Muscle layer of colon (tissue), 2 donors: ENCODE results near the gene AK3.

Experiments used
- H3K27ac ChIP-seq: one replicate; pipeline ENCODE4 v1.7.0; 2013; ENCODE audit warnings: low read depth, mild to moderate bottlenecking, low read length, moderate library complexity
- H3K27me3 ChIP-seq, 2 donors: one replicate each; pipeline ENCODE4 v1.7.0; 2013; ENCODE audit warnings: low read length in 2 of 2, mild to moderate bottlenecking in 2 of 2; ENCODE audit not compliant: insufficient read depth in 2 of 2, control insufficient read depth in 1 of 2
- H3K36me3 ChIP-seq: one replicate; pipeline ENCODE4 v1.7.0; 2013; ENCODE audit warnings: mild to moderate bottlenecking, low read length; ENCODE audit not compliant: insufficient read depth
- H3K4me1 ChIP-seq: one replicate; pipeline ENCODE4 v1.7.0; 2013; ENCODE audit warnings: mild to moderate bottlenecking, low read length; ENCODE audit not compliant: insufficient read depth
- H3K4me3 ChIP-seq, 2 donors: one replicate each; pipeline ENCODE4 v1.7.0; 2013; ENCODE audit warnings: low read length in 2 of 2, low read depth in 1 of 2, mild to moderate bottlenecking in 1 of 2, moderate library complexity in 1 of 2
- H3K9ac ChIP-seq: one replicate; pipeline ENCODE4 v1.7.0; 2013; ENCODE audit warnings: low read length
- H3K9me3 ChIP-seq: one replicate; pipeline ENCODE4 v1.7.0; 2013; ENCODE audit warnings: mild to moderate bottlenecking, low read length
- donor health status: abdominal sarcoma.
- donor health status: Adenocarcinoma of cecum.

Gene AK3

GRCh38 chr9:4679268-4680172 lies 61.5 kb downstream of the AK3 start, which contains the start of gene CDC37L1:
CDC37L1 (plus strand) TSS chr9:4679569; CDS start chr9:4679768, 199 bp downstream.
- H3K9ac ChIP-seq = peak within 1 kb of the TSS; percentile 88
- no peaks in the 10 kb centered on the region for H3K9me3 ChIP-seq
- peak within 1 kb of the TSS; percentile 99 for H3K27ac ChIP-seq
- H3K27me3 ChIP-seq = no peaks in the 10 kb centered on the region
- peaks cover 26% of the 10 kb centered on the region for H3K4me1 ChIP-seq
- H3K36me3 ChIP-seq = no peaks in the 10 kb centered on the region
- peak within 1 kb of the TSS; percentile 94 to 95 for H3K4me3 ChIP-seq

GRCh38 chr9:4678679-4679267 lies 62.2 kb downstream of the AK3 start:
- Histone ChIP-seq H3K9me3 (no peaks in the 10 kb centered on the region), H3K9ac (peak overlapping the region; percentile 88), H3K4me1 (peaks cover 26% of the 10 kb centered on the region)

GRCh38 chr9:4677392-4677791 lies 63.6 kb downstream of the AK3 start:
- no peaks in the 10 kb centered on the region for H3K9me3 ChIP-seq
- H3K4me3 ChIP-seq = no peak overlapping the region
- H3K36me3 ChIP-seq = no peaks in the 10 kb centered on the region
- H3K27ac ChIP-seq = no peak overlapping the region
- no peak overlapping the region for H3K9ac ChIP-seq
- no peaks in the 10 kb centered on the region for H3K27me3 ChIP-seq
- H3K4me1 ChIP-seq = peaks cover 20% of the 10 kb centered on the region

More at GRCh38 chr9:4678679-4679267, 62.2 kb downstream of the AK3 start:
- Histone ChIP-seq H3K27me3 (no peaks in the 10 kb centered on the region), H3K4me3 (peak overlapping the region; percentile 38 to 94), H3K27ac (peak overlapping the region; percentile 99), H3K36me3 (no peaks in the 10 kb centered on the region)

GRCh38 chr9:4674783-4675182 lies 66.2 kb downstream of the AK3 start:
- Histone ChIP-seq H3K27ac (no peak overlapping the region), H3K9ac (no peak overlapping the region), H3K9me3 (no peaks in the 10 kb centered on the region), H3K27me3 (no peaks in the 10 kb centered on the region), H3K36me3 (no peaks in the 10 kb centered on the region), H3K4me3 (no peak overlapping the region), H3K4me1 (peaks cover 6% of the 10 kb centered on the region)

- H3K36me3 ChIP-seq = no peaks in the 10 kb centered on the region
- no peaks in the 10 kb centered on the region for H3K9me3 ChIP-seq
- H3K9ac ChIP-seq = no peak overlapping the region
- no peak overlapping the region for H3K27ac ChIP-seq
- H3K27me3 ChIP-seq = no peaks in the 10 kb centered on the region
- H3K4me1 ChIP-seq = peaks cover 3% of the 10 kb centered on the region
- H3K4me3 ChIP-seq = no peak overlapping the region
Measured at GRCh38 chr9:4671737-4672136, 69.3 kb downstream of the AK3 start.

GRCh38 chr9:4670591-4670990 lies 70.4 kb downstream of the AK3 start:
- Histone ChIP-seq H3K9ac (no peak overlapping the region), H3K27ac (no peak overlapping the region), H3K4me1 (peaks cover 13% of the 10 kb centered on the region), H3K27me3 (no peaks in the 10 kb centered on the region), H3K36me3 (no peaks in the 10 kb centered on the region), H3K9me3 (no peaks in the 10 kb centered on the region), H3K4me3 (no peak overlapping the region)

GRCh38 chr9:4669890-4670289 lies 71.1 kb downstream of the AK3 start:
- Histone ChIP-seq H3K27me3 (no peaks in the 10 kb centered on the region), H3K4me1 (peaks cover 18% of the 10 kb centered on the region), H3K27ac (no peak overlapping the region), H3K36me3 (no peaks in the 10 kb centered on the region), H3K4me3 (no peak overlapping the region), H3K9me3 (no peaks in the 10 kb centered on the region), H3K9ac (no peak overlapping the region)

- Histone ChIP-seq H3K4me1 (peaks cover 18% of the 10 kb centered on the region), H3K27ac (no peak overlapping the region), H3K4me3 (no peak overlapping the region), H3K9ac (no peak overlapping the region), H3K36me3 (no peaks in the 10 kb centered on the region), H3K27me3 (no peaks in the 10 kb centered on the region), H3K9me3 (no peaks in the 10 kb centered on the region)
Measured at GRCh38 chr9:4668604-4669003, 72.4 kb downstream of the AK3 start.

GRCh38 chr9:4667681-4668080 lies 73.3 kb downstream of the AK3 start:
- Histone ChIP-seq H3K27ac (no peak overlapping the region), H3K9ac (no peak overlapping the region), H3K4me3 (no peak overlapping the region), H3K36me3 (no peaks in the 10 kb centered on the region), H3K4me1 (peaks cover 26% of the 10 kb centered on the region), H3K27me3 (no peaks in the 10 kb centered on the region), H3K9me3 (no peaks in the 10 kb centered on the region)

GRCh38 chr9:4666042-4666699 lies 74.8 kb downstream of the AK3 start, which contains the start of gene SPATA6L:
SPATA6L (minus strand) TSS chr9:4666480; CDS start chr9:4666250, 230 bp downstream.
- peak within 1 kb of the TSS; percentile 44 to 61 for H3K4me3 ChIP-seq
- H3K9me3 ChIP-seq = no peaks in the 10 kb centered on the region
- peak within 1 kb of the TSS; percentile 60 for H3K9ac ChIP-seq
- H3K36me3 ChIP-seq = no peaks in the 10 kb centered on the region
- peaks cover 35% of the 10 kb centered on the region for H3K4me1 ChIP-seq
- H3K27ac ChIP-seq = peak within 1 kb of the TSS; percentile 39
- no peaks in the 10 kb centered on the region for H3K27me3 ChIP-seq

GRCh38 chr9:4665357-4665756 lies 75.6 kb downstream of the AK3 start:
- H3K27ac ChIP-seq = no peak overlapping the region
- peaks cover 35% of the 10 kb centered on the region for H3K4me1 ChIP-seq
- no peaks in the 10 kb centered on the region for H3K27me3 ChIP-seq
- no peaks in the 10 kb centered on the region for H3K36me3 ChIP-seq
- H3K9me3 ChIP-seq = no peaks in the 10 kb centered on the region
- no peak overlapping the region for H3K4me3 ChIP-seq
- H3K9ac ChIP-seq = no peak overlapping the region
